IMR-90 (cell line): ENCODE data around the gene PRR29. TPM values are rescaled to one million over a fixed set of nuclear protein-coding genes. Genes with fewer than 3 reads are reported as not detected.

Experiments used
- ATAC-seq: fragments of 200-7000 bp; cut with Tn5 transposase; 2 replicates; pipeline ENCODE4 v1.9.1; 2020; ENCODE audit warnings: low read depth, mild to moderate bottlenecking, moderate library complexity
- BruUV-seq: library from RNA; stranded (reverse); fragments of 400-500 nt; replicated peaks from 2 replicates; lab custom pipeline; 2021; lab: Mats Ljungman, UMichigan
- CTCF ChIA-PET: fragments of 300-600 bp; formaldehyde crosslinking; extraction: SDS; loops from one replicate; lab custom pipeline; 2021; ENCODE audit warnings: antibody characterized with exemption; lab: Yijun Ruan, JAX
- POLR2A ChIA-PET: fragments of 300-600 bp; sonication (Branson Sonifier 250); formaldehyde crosslinking; loops from one replicate; lab custom pipeline; 2022; ENCODE audit warnings: antibody characterized with exemption; ENCODE audit not compliant: unreplicated experiment; lab: Charles Lee
- DNase-seq: peaks from one replicate; pipeline ENCODE4 v3.0.0; 2013
- H2AFZ ChIP-seq: replicated peaks from 2 replicates; pipeline ENCODE3; 2013; ENCODE audit warnings: low read length, mild to moderate bottlenecking; ENCODE audit not compliant: poor library complexity
- H2AK5ac ChIP-seq: 2 replicates; pipeline ENCODE4 v1.6.1; 2013; ENCODE audit warnings: low read depth, low read length, inconsistent platforms
- H2AK9ac ChIP-seq: replicated peaks from 2 replicates; pipeline ENCODE3; 2013; ENCODE audit warnings: mild to moderate bottlenecking, low read depth, low read length, moderate library complexity; ENCODE audit not compliant: poor library complexity
- H2BK120ac ChIP-seq: 2 replicates; pipeline ENCODE4 v1.6.1; 2013; ENCODE audit warnings: low read depth, low read length, inconsistent platforms
- H2BK15ac ChIP-seq: 3 replicates; pipeline ENCODE4 v1.6.1; 2013; ENCODE audit warnings: low read depth, low read length, inconsistent platforms
- H2BK20ac ChIP-seq: 2 replicates; pipeline ENCODE4 v1.6.1; 2013; ENCODE audit warnings: low read depth, mild to moderate bottlenecking, inconsistent platforms, low read length, moderate library complexity
- H2BK5ac ChIP-seq: 2 replicates; pipeline ENCODE4 v1.6.1; 2013; ENCODE audit warnings: mild to moderate bottlenecking, low read depth, low read length, inconsistent platforms; ENCODE audit not compliant: poor library complexity, severe bottlenecking
- H3K14ac ChIP-seq: replicated peaks from 2 replicates; pipeline ENCODE4 v1.6.1; 2013; ENCODE audit warnings: low read depth, low read length, inconsistent platforms
- H3K18ac ChIP-seq: 2 replicates; pipeline ENCODE4 v1.6.1; 2013; ENCODE audit warnings: low read depth, low read length, control low read depth
- H3K23ac ChIP-seq: 2 replicates; pipeline ENCODE4 v1.6.1; 2013; ENCODE audit warnings: low read depth, low read length, inconsistent platforms
- H3K27ac ChIP-seq: 2 replicates; pipeline ENCODE4 v1.5.1; 2013; ENCODE audit warnings: mild to moderate bottlenecking, control low read depth, low read length; ENCODE audit not compliant: insufficient read depth
- H3K27me3 ChIP-seq: 2 replicates; pipeline ENCODE4 v1.6.1; 2013; ENCODE audit warnings: low read length; ENCODE audit not compliant: control insufficient read depth, insufficient read depth
- H3K36me3 ChIP-seq: 2 replicates; pipeline ENCODE4 v1.6.1; 2013; ENCODE audit warnings: low read length, mixed read lengths; ENCODE audit not compliant: control insufficient read depth, insufficient read depth
- H3K4ac ChIP-seq: 2 replicates; pipeline ENCODE4 v1.6.1; 2013; ENCODE audit warnings: low read depth, low read length, inconsistent platforms
- H3K4me1 ChIP-seq: 2 replicates; pipeline ENCODE4 v1.6.1; 2013; ENCODE audit warnings: low read length, mixed read lengths; ENCODE audit not compliant: control insufficient read depth, insufficient read depth
- H3K4me2 ChIP-seq: 2 replicates; pipeline ENCODE4 v1.6.1; 2013; ENCODE audit warnings: low read depth, mild to moderate bottlenecking, control low read depth, low read length, moderate library complexity
- H3K4me3 ChIP-seq: 2 replicates; pipeline ENCODE4 v1.5.1; 2013; ENCODE audit warnings: low read depth, mild to moderate bottlenecking, control low read depth, low read length, moderate library complexity; ENCODE audit not compliant: insufficient read depth
- H3K56ac ChIP-seq: 2 replicates; pipeline ENCODE4 v1.6.1; 2013; ENCODE audit warnings: low read length, inconsistent platforms; ENCODE audit not compliant: insufficient read depth; ENCODE audit errors: extremely low read depth
- H3K79me1 ChIP-seq, 2 experiments: 2 replicates each; pipeline ENCODE4 v1.6.1; 2013; ENCODE audit warnings: low read length in 2 of 2, inconsistent platforms in 1 of 2, low read depth in 1 of 2
- H3K9ac ChIP-seq: 2 replicates; pipeline ENCODE4 v1.6.1; 2013; ENCODE audit warnings: low read depth, low read length, control low read depth
- H3K9me1 ChIP-seq: 2 replicates; pipeline ENCODE4 v1.6.1; 2013; ENCODE audit warnings: low read length, inconsistent platforms; ENCODE audit not compliant: insufficient read depth
- H3K9me3 ChIP-seq: 2 replicates; pipeline ENCODE4 v1.6.1; 2013; ENCODE audit warnings: low read length; ENCODE audit not compliant: control insufficient read depth, insufficient read depth
- H4K20me1 ChIP-seq: 2 replicates; pipeline ENCODE4 v1.6.1; 2013; ENCODE audit warnings: low read length, inconsistent platforms; ENCODE audit not compliant: insufficient read depth
- H4K5ac ChIP-seq: 2 replicates; pipeline ENCODE4 v1.6.1; 2013; ENCODE audit warnings: mild to moderate bottlenecking, low read depth, low read length, control low read depth
- H4K8ac ChIP-seq, 2 experiments: 2 replicates each; pipeline ENCODE4 v1.6.1; 2013; ENCODE audit warnings: low read depth in 2 of 2, low read length in 2 of 2, control low read depth in 1 of 2, inconsistent platforms in 1 of 2
- H4K91ac ChIP-seq: 2 replicates; pipeline ENCODE4 v1.6.1; 2013; ENCODE audit warnings: low read depth, low read length, inconsistent platforms; ENCODE audit not compliant: insufficient read depth
- BHLHE40 ChIP-seq: fragments of 150-350 bp; IDR thresholded peaks from 2 replicates; pipeline ENCODE4 v1.6.1; 2016; ENCODE audit warnings: mild to moderate bottlenecking, low read depth, low read length
- CEBPB ChIP-seq: IDR thresholded peaks from 2 replicates; pipeline ENCODE4 v1.6.1; 2012; ENCODE audit warnings: low read depth, low read length, improper control_type of control experiment
- CHD1 ChIP-seq: IDR thresholded peaks from 2 replicates; pipeline ENCODE4 v1.6.1; 2012; ENCODE audit warnings: low read depth, low read length, improper control_type of control experiment
- FOS ChIP-seq: fragments of 150-350 bp; IDR thresholded peaks from 2 replicates; pipeline ENCODE4 v1.6.1; 2016; ENCODE audit warnings: low read depth, low read length
- MAZ ChIP-seq: IDR thresholded peaks from 2 replicates; pipeline ENCODE4 v1.6.1; 2012; ENCODE audit warnings: low read depth, mild to moderate bottlenecking, low read length, improper control_type of control experiment, moderate library complexity, borderline replicate concordance
- MXI1 ChIP-seq: IDR thresholded peaks from 2 replicates; pipeline ENCODE4 v1.6.1; 2012; ENCODE audit warnings: low read depth, mild to moderate bottlenecking, low read length, moderate library complexity, borderline replicate concordance
- POLR2A ChIP-seq: IDR thresholded peaks from 2 replicates; pipeline ENCODE4 v1.6.1; 2012; ENCODE audit warnings: mild to moderate bottlenecking, low read depth, low read length
- RAD21 ChIP-seq: IDR thresholded peaks from 2 replicates; pipeline ENCODE4 v1.6.1; 2012; ENCODE audit warnings: low read length, improper control_type of control experiment
- RCOR1 ChIP-seq: IDR thresholded peaks from 2 replicates; pipeline ENCODE4 v1.6.1; 2012; ENCODE audit warnings: mild to moderate bottlenecking, low read length, improper control_type of control experiment; ENCODE audit not compliant: insufficient replicate concordance
- RFX5 ChIP-seq: IDR thresholded peaks from 2 replicates; pipeline ENCODE4 v1.8.0; 2012; ENCODE audit warnings: low read depth, mild to moderate bottlenecking, low read length, moderate library complexity
- SMC3 ChIP-seq: fragments of 150-350 bp; IDR thresholded peaks from 2 replicates; pipeline ENCODE4 v1.6.1; 2016; ENCODE audit warnings: low read depth, mild to moderate bottlenecking, antibody characterized with exemption, low read length, moderate library complexity
- WGBS, 2 experiments: methylation state at CpG; one replicate each; pipeline versions ENCODE4 v1.1.5 to v1.1.7; 2013; ENCODE audit warnings: missing lambda C conversion rate in 2 of 2; ENCODE audit not compliant: insufficient read length in 1 of 2; ENCODE audit errors: extremely low coverage in 2 of 2; 5-methylcytosine and 5-hydroxymethylcytosine counted together
- dilution Hi-C: fragments of 300-500 bp; cut with HindIII; formaldehyde crosslinking; loops from one replicate; pipeline ENCODE4 v1.14.3; 2018; ENCODE audit warnings: low sequenced_read_pairs; ENCODE audit not compliant: unreplicated experiment
- in situ Hi-C: fragments of 300-500 bp; cut with MboI; formaldehyde crosslinking; loops from 3 replicates; pipeline ENCODE4 v1.14.3; 2019; ENCODE audit warnings: low sequenced_read_pairs, inconsistent platforms, mixed read lengths
- intact Hi-C: fragments of 100-400 bp; cut with micrococcal nuclease; formaldehyde crosslinking; loops from 2 replicates; pipeline ENCODE4 v1.10.0; 2022
- polyA plus RNA-seq, 3 experiments: library from polyadenylated mRNA; depleted of rRNA; stranded (reverse); fragments of >200 nt; gene quantifications; 2 replicates each; pipeline ENCODE4 v1.2.3, GENCODE V29; 2012; ENCODE audit warnings: low replicate concordance in 1 of 3
- total RNA-seq: library from RNA; depleted of rRNA; stranded (reverse); fragments of >200 nt; gene quantifications from 2 replicates; pipeline ENCODE4 v1.2.3, GENCODE V29; 2012
- TF ChIP-seq, protein P1 (sequence below): fragments of 150-350 bp; IDR thresholded peaks from 2 replicates; pipeline ENCODE4 v1.6.1; 2016; ENCODE audit warnings: low read depth, mild to moderate bottlenecking, low read length, moderate library complexity, borderline replicate concordance
- TF ChIP-seq, protein P2 (sequence below): fragments of 150-350 bp; IDR thresholded peaks from 2 replicates; pipeline ENCODE4 v1.6.1; 2017; ENCODE audit warnings: mild to moderate bottlenecking, antibody characterized with exemption, low read length, low read depth
- TF ChIP-seq, protein P3 (sequence below): conservative IDR thresholded peaks from 2 replicates; pipeline ENCODE4 v1.5.1; 2012; ENCODE audit warnings: mild to moderate bottlenecking, low read depth, low read length, improper control_type of control experiment

Gene PRR29
- total and polyA plus RNA-seq, 2 of the 4 experiments (the other 2 are of a cell fraction): under 0.01 to 0.17 TPM

DNA sequence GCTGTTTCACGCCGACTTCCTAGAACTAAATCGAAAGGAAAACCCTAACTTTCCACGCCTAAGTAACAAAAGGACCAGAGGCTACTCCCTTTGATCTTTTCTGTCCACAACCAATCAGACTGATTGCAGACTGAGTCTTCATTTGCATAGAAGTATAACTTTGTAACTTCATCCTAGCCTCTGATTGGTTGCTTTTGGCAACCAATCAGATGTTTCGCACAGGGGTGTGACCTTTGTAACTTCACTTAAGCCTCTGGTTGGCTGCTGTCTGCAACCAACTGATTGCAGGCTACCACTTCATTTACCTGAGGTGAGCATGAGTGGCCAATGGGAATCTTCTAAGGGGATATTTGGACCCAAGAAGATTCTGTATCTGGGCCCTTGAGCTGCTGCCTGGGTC is 39.7 kb downstream of the PRR29 start:
- no peak overlapping the region for H3K9ac ChIP-seq
- dilution Hi-C loops (no loop called here), intact Hi-C loops (no loop called here), in situ Hi-C loops (no loop called here)
- no peaks in the 10 kb centered on the region for H3K4me1 ChIP-seq
- no peak overlapping the region for H2AK5ac ChIP-seq
- no peak overlapping the region for H3K56ac ChIP-seq
- H3K4me3 ChIP-seq: no peak overlapping the region
- H3K27me3 ChIP-seq: no peaks in the 10 kb centered on the region
- ATAC-seq (no peak), DNase-seq (no peak)
- no peaks in the 10 kb centered on the region for H4K20me1 ChIP-seq
- ChIA-PET POLR2A (no interaction called here), CTCF (interaction anchor here (1.8 kb wide), 1 partner anchor 9 kb away, joined by 4 read pairs; no protein-coding TSS in a partner anchor)
- H3K4ac ChIP-seq: no peak overlapping the region
- no peak overlapping the region for H2AK9ac ChIP-seq
- 97% methylated on average over 5 of the region's 5 CpGs; no CpG with 5 or more reads in 1 of the 2 experiments for WGBS, 2 experiments
- no peak overlapping the region for H2AFZ ChIP-seq
- H2BK20ac ChIP-seq: no peak overlapping the region
- H4K8ac ChIP-seq: no peak overlapping the region
- no peak overlapping the region for H2BK120ac ChIP-seq
- peaks cover 9% of the 10 kb centered on the region for H3K36me3 ChIP-seq
- H2BK5ac ChIP-seq: no peak overlapping the region
- TF ChIP-seq RCOR1 (no peak), CEBPB (no peak), BHLHE40 (no peak), MXI1 (no peak), RAD21 (no peak), RFX5 (no peak), POLR2A (no peak), FOS (no peak), CHD1 (no peak), SMC3 (no peak), MAZ (no peak)
- TF ChIP-seq, protein P1, sequence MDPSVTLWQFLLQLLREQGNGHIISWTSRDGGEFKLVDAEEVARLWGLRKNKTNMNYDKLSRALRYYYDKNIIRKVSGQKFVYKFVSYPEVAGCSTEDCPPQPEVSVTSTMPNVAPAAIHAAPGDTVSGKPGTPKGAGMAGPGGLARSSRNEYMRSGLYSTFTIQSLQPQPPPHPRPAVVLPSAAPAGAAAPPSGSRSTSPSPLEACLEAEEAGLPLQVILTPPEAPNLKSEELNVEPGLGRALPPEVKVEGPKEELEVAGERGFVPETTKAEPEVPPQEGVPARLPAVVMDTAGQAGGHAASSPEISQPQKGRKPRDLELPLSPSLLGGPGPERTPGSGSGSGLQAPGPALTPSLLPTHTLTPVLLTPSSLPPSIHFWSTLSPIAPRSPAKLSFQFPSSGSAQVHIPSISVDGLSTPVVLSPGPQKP: no peak
- TF ChIP-seq, protein P2, sequence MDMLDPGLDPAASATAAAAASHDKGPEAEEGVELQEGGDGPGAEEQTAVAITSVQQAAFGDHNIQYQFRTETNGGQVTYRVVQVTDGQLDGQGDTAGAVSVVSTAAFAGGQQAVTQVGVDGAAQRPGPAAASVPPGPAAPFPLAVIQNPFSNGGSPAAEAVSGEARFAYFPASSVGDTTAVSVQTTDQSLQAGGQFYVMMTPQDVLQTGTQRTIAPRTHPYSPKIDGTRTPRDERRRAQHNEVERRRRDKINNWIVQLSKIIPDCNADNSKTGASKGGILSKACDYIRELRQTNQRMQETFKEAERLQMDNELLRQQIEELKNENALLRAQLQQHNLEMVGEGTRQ: no peak
- TF ChIP-seq, protein P3, sequence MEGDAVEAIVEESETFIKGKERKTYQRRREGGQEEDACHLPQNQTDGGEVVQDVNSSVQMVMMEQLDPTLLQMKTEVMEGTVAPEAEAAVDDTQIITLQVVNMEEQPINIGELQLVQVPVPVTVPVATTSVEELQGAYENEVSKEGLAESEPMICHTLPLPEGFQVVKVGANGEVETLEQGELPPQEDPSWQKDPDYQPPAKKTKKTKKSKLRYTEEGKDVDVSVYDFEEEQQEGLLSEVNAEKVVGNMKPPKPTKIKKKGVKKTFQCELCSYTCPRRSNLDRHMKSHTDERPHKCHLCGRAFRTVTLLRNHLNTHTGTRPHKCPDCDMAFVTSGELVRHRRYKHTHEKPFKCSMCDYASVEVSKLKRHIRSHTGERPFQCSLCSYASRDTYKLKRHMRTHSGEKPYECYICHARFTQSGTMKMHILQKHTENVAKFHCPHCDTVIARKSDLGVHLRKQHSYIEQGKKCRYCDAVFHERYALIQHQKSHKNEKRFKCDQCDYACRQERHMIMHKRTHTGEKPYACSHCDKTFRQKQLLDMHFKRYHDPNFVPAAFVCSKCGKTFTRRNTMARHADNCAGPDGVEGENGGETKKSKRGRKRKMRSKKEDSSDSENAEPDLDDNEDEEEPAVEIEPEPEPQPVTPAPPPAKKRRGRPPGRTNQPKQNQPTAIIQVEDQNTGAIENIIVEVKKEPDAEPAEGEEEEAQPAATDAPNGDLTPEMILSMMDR: no peak
- no peak overlapping the region for H3K27ac ChIP-seq
- no peak overlapping the region for H3K23ac ChIP-seq
- no peak overlapping the region for H2BK15ac ChIP-seq
- no peak overlapping the region for H4K91ac ChIP-seq
- H4K5ac ChIP-seq: no peak overlapping the region
- no peak overlapping the region for H3K14ac ChIP-seq
- no peak overlapping the region for H3K18ac ChIP-seq
- H3K9me3 ChIP-seq: no peaks in the 10 kb centered on the region
- no TSS peak for BruUV-seq
- H3K4me2 ChIP-seq: no peak overlapping the region
- H3K9me1 ChIP-seq: no peaks in the 10 kb centered on the region
- no peaks in the 10 kb centered on the region for H3K79me1 ChIP-seq
